NCI-H1694 (cell line): ENCODE measurements around the gene HERC5.
"Not testable (repeated sequence)": the region's sequence is repeated elsewhere in the genome, so short reads cannot be mapped to it uniquely, and the experiment has no call there.

Source experiments
- DNase-seq: peaks from one replicate; lab custom pipeline; 2025; lab: John Stamatoyannopoulos, UW

Gene HERC5

GRCh38 chr4:88522702-88523324 is 65.9 kb downstream of the HERC5 start:
- no peak for DNase-seq

- peak; percentile 69 for DNase-seq
These were observed 66.6 kb downstream of the HERC5 start, which contains the start of gene PYURF for GRCh38 chr4:88523325-88524129. TSS of gene PYURF (minus strand) at chr4:88523776. CDS start at chr4:88523700, 76 bp downstream.

GRCh38 chr4:88524171-88524570 is 67.3 kb downstream of the HERC5 start:
- DNase-seq = no peak

GRCh38 chr4:88526221-88526815 is 69.4 kb downstream of the HERC5 start:
- no peak for DNase-seq

GRCh38 chr4:88527787-88528186 is 70.9 kb downstream of the HERC5 start:
- no peak for DNase-seq

GRCh38 chr4:88528861-88529260 is 71.9 kb downstream of the HERC5 start:
- DNase-seq = no peak

- DNase-seq = no peak
These were observed 74.6 kb downstream of the HERC5 start for GRCh38 chr4:88531549-88531948.

- no peak for DNase-seq
These were observed 76.3 kb downstream of the HERC5 start for GRCh38 chr4:88533088-88533790.

- no peak for DNase-seq
These were observed 77.2 kb downstream of the HERC5 start for GRCh38 chr4:88533937-88534750.

- no peak for DNase-seq
These were observed 78.3 kb downstream of the HERC5 start for GRCh38 chr4:88535090-88535755.

GRCh38 chr4:88537709-88538108 is 80.8 kb downstream of the HERC5 start:
- DNase-seq = no peak

GRCh38 chr4:88539322-88540068 is 82.6 kb downstream of the HERC5 start:
- not testable (repeated sequence) for DNase-seq

- DNase-seq = no peak
These were observed 92.9 kb downstream of the HERC5 start for GRCh38 chr4:88549815-88550214.
